Measurements from ENCODE around the gene COLEC12.

The COLEC12 gene

DNA sequence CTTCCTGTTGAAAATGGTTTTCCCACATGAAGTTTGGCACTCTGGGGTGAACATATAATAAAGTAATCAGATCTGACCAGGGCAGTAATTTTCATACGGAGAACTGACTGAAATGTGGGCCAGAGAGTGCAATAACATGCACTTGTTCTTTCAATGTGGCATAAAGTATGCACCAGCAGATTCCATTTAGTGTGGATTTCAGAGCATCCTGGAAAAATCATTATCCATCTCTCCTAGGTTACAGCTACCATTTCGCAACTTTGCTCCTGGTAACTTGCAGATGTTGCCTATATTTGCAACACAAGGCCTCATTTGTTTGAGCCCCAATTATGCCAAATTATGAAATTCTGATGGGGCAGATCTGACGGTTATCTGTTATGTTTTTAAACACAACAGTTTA lies 55.4 kb downstream of the COLEC12 start:
- Histone ChIP-seq H3K27me3 (replicated peaks) (no peaks in the 10 kb centered on the region), H3K4me3 (ENCODE audit: low read depth, low read length) (no peak overlapping the region), H3K27ac (no peak overlapping the region), H3K36me3 (replicated peaks) (no peaks in the 10 kb centered on the region)
- DNase-seq: no peak
- in situ Hi-C loops (cut with HindIII; ENCODE audit: low pct_ligation_motif_present, low sequenced_read_pairs): no loop called here
- TF ChIP-seq CTCF (IDR thresholded peaks at IDR 0.05; ENCODE audit: low read depth, low read length, missing control alignments): no peak

GRCh38 chr18:438571-438970 lies 61.9 kb downstream of the COLEC12 start:
- TF ChIP-seq CTCF (IDR thresholded peaks at IDR 0.05; ENCODE audit: low read depth, low read length, missing control alignments): no peak
- no peaks in the 10 kb centered on the region for H3K27me3 ChIP-seq (replicated peaks)
- no peak overlapping the region for H3K4me3 ChIP-seq (ENCODE audit: low read depth, low read length)
- no peaks in the 10 kb centered on the region for H3K36me3 ChIP-seq (replicated peaks)
- no peak overlapping the region for H3K27ac ChIP-seq
- in situ Hi-C loops (cut with HindIII; ENCODE audit: low pct_ligation_motif_present, low sequenced_read_pairs): no loop called here
- no peak for DNase-seq

DNA sequence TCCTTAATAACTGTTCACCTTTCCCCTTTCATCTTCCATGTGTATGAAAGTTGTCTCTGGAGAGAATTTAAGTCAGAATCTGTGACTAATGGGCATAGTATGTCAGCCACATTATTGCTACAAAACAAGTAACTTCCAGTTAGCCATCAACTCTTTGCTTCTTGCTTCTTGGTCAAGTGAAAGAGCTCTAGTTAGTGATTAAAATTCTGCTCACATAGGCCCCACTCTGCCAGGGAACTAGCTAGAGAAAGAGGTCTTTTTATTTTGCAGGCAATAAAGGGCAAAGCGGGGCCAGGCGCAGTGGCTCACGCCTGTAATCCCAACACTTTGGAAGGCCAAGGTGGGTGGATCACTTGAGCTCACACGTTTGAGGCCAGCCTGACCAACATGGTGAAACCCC lies 64.6 kb downstream of the COLEC12 start:
- no peak overlapping the region for H3K4me3 ChIP-seq (ENCODE audit: low read depth, low read length)
- no peaks in the 10 kb centered on the region for H3K36me3 ChIP-seq (replicated peaks)
- TF ChIP-seq CTCF (IDR thresholded peaks at IDR 0.05; ENCODE audit: low read depth, low read length, missing control alignments): no peak
- in situ Hi-C loops (cut with HindIII; ENCODE audit: low pct_ligation_motif_present, low sequenced_read_pairs): no loop called here
- no peaks in the 10 kb centered on the region for H3K27me3 ChIP-seq (replicated peaks)
- no peak overlapping the region for H3K27ac ChIP-seq
- DNase-seq: no peak

DNA sequence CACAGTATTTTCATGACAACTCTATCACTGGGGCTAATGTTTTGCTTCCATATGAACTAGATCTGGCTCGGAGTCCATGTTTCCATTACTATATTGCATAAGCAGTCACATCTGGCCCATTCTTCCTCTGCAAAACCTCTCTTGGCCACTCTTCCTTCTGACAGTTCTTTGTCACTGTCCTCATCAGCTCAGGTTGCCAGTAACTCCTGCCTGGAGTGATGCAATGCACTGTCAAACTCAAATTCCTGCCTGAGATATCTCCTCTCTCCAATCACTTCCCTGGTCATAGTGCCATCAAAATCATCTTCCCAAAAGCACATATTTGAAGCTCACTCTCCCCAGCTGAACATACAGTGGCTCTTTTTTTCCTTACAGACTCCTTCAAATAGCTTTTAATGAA lies 66.1 kb downstream of the COLEC12 start:
- no peaks in the 10 kb centered on the region for H3K27me3 ChIP-seq (replicated peaks)
- H3K36me3 ChIP-seq (replicated peaks): no peaks in the 10 kb centered on the region
- H3K4me3 ChIP-seq (ENCODE audit: low read depth, low read length): no peak overlapping the region
- TF ChIP-seq CTCF (IDR thresholded peaks at IDR 0.05; ENCODE audit: low read depth, low read length, missing control alignments): no peak
- DNase-seq: no peak
- no peak overlapping the region for H3K27ac ChIP-seq
- in situ Hi-C loops (cut with HindIII; ENCODE audit: low pct_ligation_motif_present, low sequenced_read_pairs): no loop called here

GRCh38 chr18:433960-434359 lies 66.5 kb downstream of the COLEC12 start:
- Histone ChIP-seq H3K36me3 (replicated peaks) (no peaks in the 10 kb centered on the region), H3K4me3 (ENCODE audit: low read depth, low read length) (no peak overlapping the region), H3K27ac (no peak overlapping the region), H3K27me3 (replicated peaks) (no peaks in the 10 kb centered on the region)
- in situ Hi-C loops (cut with HindIII; ENCODE audit: low pct_ligation_motif_present, low sequenced_read_pairs): no loop called here
- no peak for TF ChIP-seq CTCF (IDR thresholded peaks at IDR 0.05; ENCODE audit: low read depth, low read length, missing control alignments)
- no peak for DNase-seq

GRCh38 chr18:433298-433697 lies 67.2 kb downstream of the COLEC12 start:
- in situ Hi-C loops (cut with HindIII; ENCODE audit: low pct_ligation_motif_present, low sequenced_read_pairs): no loop called here

More at GRCh38 chr18:433298-433697, 67.2 kb downstream of the COLEC12 start:
- DNase-seq: no peak
- Histone ChIP-seq H3K36me3 (replicated peaks) (no peaks in the 10 kb centered on the region), H3K4me3 (ENCODE audit: low read depth, low read length) (no peak overlapping the region), H3K27me3 (replicated peaks) (no peaks in the 10 kb centered on the region), H3K27ac (no peak overlapping the region)
- no peak for TF ChIP-seq CTCF (IDR thresholded peaks at IDR 0.05; ENCODE audit: low read depth, low read length, missing control alignments)
